ENCODE measurements around the gene FAM181A. TPM values are rescaled to one million over a fixed set of nuclear protein-coding genes. Genes with fewer than 3 reads are reported as not detected.

The FAM181A gene
- not detected in 2 replicates for total RNA-seq

DNA sequence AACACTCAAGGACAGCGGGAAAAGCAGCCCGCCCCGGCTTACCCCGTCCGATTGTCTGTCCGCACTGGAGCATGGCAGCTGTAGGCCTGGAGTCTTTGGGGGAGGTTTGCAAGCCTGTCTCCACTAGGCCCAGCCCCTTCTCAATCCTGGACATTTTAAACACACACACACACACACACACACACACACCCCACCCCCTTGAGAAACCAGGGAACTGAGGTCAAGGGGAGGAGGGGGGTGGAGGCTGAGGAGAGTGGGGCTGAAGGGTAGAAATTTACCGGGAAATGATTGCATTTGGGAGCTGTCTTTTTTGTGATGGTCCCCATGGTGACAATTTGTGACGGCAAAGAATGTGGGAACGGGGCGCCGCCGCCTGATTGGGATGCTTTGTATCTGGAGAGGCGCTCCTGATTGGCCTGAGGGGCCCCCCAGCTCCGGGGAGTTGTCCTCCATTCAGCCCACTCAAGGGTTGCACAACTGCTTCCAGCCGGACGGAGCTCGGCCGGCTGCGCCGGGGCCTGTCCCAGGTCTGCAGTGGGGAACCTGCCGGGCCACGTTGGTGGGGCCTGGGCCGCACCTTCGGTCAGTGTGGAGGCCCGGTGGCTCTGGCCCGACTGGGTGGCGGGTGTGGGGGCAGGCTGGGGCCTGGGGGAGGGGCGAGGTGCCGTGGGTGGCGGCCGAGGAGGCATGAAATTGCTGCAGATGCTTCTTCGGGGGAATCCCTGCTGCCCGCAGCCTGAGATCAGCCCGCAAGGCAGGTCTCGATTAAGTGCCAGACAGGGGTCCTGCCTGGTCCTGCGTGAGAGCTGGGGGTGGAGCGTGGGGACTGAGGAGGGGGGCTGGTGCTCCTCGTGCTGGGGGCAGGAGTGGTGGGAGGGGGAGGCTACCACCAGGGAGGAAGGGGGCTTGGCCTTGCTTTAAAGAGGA is at the start of gene FAM181A:
TSS of gene FAM181A (plus strand) at position 472 of the 927 bp plus-strand sequence. CDS start 942 bp downstream, outside the sequence.
- Mint-ChIP-seq H3K9me3 (no peaks in the 10 kb centered on the region), H3K36me3 (ENCODE audit: low read depth) (no peaks in the 10 kb centered on the region), H3K27ac (no peak within 1 kb of the TSS), H3K27me3 (no peaks in the 10 kb centered on the region), H3K4me1 (no peaks in the 10 kb centered on the region), H3K4me3 (no peak within 1 kb of the TSS)
- ATAC-seq (ENCODE audit: low read depth) (no peak), DNase-seq (no peak)
- ChIA-PET CTCF (no interaction called here), POLR2A (no interaction called here)
- intact Hi-C loops (cut with micrococcal nuclease) = no loop called here
- TF ChIP-seq, protein P1, sequence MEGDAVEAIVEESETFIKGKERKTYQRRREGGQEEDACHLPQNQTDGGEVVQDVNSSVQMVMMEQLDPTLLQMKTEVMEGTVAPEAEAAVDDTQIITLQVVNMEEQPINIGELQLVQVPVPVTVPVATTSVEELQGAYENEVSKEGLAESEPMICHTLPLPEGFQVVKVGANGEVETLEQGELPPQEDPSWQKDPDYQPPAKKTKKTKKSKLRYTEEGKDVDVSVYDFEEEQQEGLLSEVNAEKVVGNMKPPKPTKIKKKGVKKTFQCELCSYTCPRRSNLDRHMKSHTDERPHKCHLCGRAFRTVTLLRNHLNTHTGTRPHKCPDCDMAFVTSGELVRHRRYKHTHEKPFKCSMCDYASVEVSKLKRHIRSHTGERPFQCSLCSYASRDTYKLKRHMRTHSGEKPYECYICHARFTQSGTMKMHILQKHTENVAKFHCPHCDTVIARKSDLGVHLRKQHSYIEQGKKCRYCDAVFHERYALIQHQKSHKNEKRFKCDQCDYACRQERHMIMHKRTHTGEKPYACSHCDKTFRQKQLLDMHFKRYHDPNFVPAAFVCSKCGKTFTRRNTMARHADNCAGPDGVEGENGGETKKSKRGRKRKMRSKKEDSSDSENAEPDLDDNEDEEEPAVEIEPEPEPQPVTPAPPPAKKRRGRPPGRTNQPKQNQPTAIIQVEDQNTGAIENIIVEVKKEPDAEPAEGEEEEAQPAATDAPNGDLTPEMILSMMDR (IDR thresholded peaks at IDR 0.05) = no peak

DNA sequence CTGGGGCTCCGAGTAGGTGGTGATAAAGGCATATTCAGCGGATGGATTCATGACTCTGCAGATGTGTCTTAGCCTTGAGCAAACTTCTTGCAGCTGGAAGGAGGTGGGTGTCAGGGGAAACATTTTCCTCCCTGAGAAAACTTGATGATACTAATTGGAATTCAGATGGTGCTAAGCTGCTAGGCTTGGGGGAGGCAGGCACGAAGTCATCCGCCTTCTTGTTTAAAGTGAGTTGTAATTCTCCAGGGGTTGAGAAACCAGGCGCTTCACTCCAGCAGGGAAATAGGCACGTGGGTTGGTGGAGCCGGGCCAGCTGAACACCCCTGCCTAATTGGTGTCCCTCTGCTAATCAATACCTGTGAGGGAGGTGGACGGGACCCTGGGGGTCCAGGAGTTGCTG is 48.9 kb upstream of the FAM181A start:
- DNase-seq (no peak), ATAC-seq (ENCODE audit: low read depth) (no peak)
- H3K27me3 Mint-ChIP-seq = peaks cover 6% of the 10 kb centered on the region
- H3K4me1 Mint-ChIP-seq = no peaks in the 10 kb centered on the region
- no peak overlapping the region for H3K27ac Mint-ChIP-seq
- TF ChIP-seq, protein P1 (IDR thresholded peaks at IDR 0.05) = no peak
- intact Hi-C loops (cut with micrococcal nuclease) = no loop called here
- ChIA-PET CTCF (no interaction called here), POLR2A (no interaction called here)
- H3K4me3 Mint-ChIP-seq = no peak overlapping the region
- peaks cover 5% of the 10 kb centered on the region for H3K9me3 Mint-ChIP-seq
- no peaks in the 10 kb centered on the region for H3K36me3 Mint-ChIP-seq (ENCODE audit: low read depth)

DNA sequence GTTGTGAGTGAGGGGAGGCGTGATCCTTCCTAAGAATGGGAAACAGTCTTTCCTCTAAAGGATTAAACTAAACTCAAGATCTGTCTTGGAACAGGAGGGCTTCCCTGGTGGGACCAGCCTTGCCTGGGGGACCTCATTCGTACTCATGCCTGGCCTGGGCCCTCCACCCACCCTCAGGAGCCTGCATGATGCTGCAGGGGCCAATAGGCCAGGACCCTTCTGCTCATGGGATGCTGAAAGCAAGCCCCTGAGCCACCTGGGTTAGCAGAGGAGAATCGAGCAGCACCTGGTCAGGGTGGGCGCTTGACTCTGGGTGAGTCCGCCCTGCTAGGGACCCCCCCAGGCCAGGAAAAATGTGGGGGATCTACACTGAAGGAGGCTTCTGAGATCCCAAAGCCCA is 48.3 kb upstream of the FAM181A start:
- Mint-ChIP-seq H3K36me3 (ENCODE audit: low read depth) (no peaks in the 10 kb centered on the region), H3K4me1 (no peaks in the 10 kb centered on the region), H3K4me3 (no peak overlapping the region), H3K9me3 (peaks cover 5% of the 10 kb centered on the region), H3K27ac (no peak overlapping the region), H3K27me3 (peaks cover 6% of the 10 kb centered on the region)
- no peak for DNase-seq
- POLR2A ChIA-PET = no interaction called here
- intact Hi-C loops (cut with micrococcal nuclease) = no loop called here
- ATAC-seq (ENCODE audit: low read depth) = no peak
- TF ChIP-seq, protein P1 (IDR thresholded peaks at IDR 0.05) = no peak
- CTCF ChIA-PET = no interaction called here

DNA sequence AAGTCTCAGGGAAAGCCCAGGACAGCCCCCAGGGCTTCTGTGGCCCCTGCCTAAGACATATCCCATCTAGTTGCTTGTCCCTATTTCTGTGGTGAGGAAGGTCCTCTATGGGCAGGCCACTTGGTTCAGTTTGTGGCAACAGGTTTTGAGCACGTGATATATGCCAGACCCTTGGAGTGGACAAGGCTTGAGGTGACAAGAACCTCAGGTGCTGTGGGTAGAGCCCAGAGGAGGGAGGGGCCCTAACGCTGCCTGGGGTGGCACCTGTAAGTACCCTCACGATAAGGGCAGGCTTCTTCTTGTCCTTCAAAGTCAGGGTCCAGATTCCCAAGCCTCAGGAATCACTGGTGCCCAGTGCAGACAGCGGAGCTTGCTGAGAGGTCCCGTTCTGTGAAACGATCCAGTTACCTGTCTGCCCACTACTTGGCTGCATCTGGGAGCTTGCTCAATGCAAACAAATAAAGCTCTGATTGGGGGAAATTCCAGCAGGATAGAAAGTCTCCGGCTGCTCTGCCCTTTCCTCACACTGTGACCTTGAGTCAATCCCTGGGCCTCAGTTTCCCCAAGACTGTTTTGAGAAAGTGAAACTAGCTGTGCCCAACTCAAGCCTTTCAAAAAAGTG is 47.7 kb upstream of the FAM181A start:
- H3K9me3 Mint-ChIP-seq = peaks cover 5% of the 10 kb centered on the region
- ATAC-seq (ENCODE audit: low read depth) (no peak), DNase-seq (no peak)
- POLR2A ChIA-PET = no interaction called here
- H3K4me1 Mint-ChIP-seq = no peaks in the 10 kb centered on the region
- intact Hi-C loops (cut with micrococcal nuclease) = no loop called here
- H3K27ac Mint-ChIP-seq = no peak overlapping the region
- H3K27me3 Mint-ChIP-seq = peaks cover 6% of the 10 kb centered on the region
- TF ChIP-seq, protein P1 (IDR thresholded peaks at IDR 0.05) = no peak
- H3K36me3 Mint-ChIP-seq (ENCODE audit: low read depth) = no peaks in the 10 kb centered on the region
- no peak overlapping the region for H3K4me3 Mint-ChIP-seq
- CTCF ChIA-PET = no interaction called here

DNA sequence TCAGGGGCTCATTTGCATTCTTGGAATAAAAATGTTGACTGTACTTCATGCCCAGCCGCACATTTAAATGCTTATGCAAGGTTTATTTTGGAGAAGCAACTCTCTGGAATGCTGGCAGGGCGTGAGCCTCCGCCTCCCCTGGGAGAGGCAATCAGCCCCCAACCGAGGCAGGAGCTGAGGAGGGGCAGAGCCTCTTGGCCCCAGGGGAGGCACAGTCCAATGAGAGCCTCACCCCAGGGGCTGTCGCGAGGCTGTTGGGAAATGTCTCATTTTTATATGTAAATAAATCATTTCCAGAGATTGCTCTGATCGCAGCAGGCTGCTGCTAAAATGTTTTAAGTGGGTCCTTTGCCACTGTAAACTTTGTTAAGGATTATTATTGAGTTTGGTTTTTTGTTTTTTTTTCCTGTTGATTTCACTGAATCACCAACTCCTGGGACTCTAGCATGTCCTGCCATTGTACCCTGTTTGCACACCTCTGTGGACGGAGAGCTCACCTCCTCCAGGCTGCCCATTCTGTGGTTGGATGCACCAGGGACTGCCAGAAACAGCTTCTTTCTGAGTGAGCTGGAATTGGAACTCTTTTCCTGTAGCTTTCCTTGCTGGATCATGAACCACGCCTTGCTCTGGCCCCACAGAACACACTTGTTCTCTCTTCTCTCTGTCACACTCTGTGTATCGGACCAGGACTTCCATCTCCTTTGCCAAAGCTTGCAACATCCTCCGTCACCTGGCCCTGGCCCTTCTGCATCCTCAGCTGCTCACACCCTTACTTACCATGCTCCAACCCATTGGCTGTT is 46.9 kb upstream of the FAM181A start:
- peaks cover 6% of the 10 kb centered on the region for H3K27me3 Mint-ChIP-seq
- CTCF ChIA-PET = no interaction called here
- no peak for DNase-seq
- intact Hi-C loops (cut with micrococcal nuclease) = no loop called here
- H3K27ac Mint-ChIP-seq = no peak overlapping the region
- ATAC-seq (ENCODE audit: low read depth) = no peak
- H3K4me1 Mint-ChIP-seq = no peaks in the 10 kb centered on the region
- TF ChIP-seq, protein P1 (IDR thresholded peaks at IDR 0.05) = no peak
- no peaks in the 10 kb centered on the region for H3K36me3 Mint-ChIP-seq (ENCODE audit: low read depth)
- peaks cover 9% of the 10 kb centered on the region for H3K9me3 Mint-ChIP-seq
- H3K4me3 Mint-ChIP-seq = no peak overlapping the region
- POLR2A ChIA-PET = no interaction called here
